Myocyte (in vitro differentiated cells): ENCODE data around the gene SV2C. TPM values are rescaled to one million over a fixed set of nuclear protein-coding genes. Genes with fewer than 3 reads are reported as not detected.
"Not testable (repeated sequence)": the region's sequence is repeated elsewhere in the genome, so short reads cannot be mapped to it uniquely, and the experiment has no call there.

ENCODE experiments used
- DNase-seq: peaks from one replicate; pipeline ENCODE4 v3.0.0-alpha.2; 2012; ENCODE audit warnings: low read depth
- total RNA-seq: library from RNA; depleted of rRNA; stranded (reverse); fragments of >200 nt; gene quantifications from 2 replicates; pipeline ENCODE4 v1.2.3, GENCODE V29; 2014

Gene SV2C
- total RNA-seq, 1 donor from 2014 or later, result not detected

DNA sequence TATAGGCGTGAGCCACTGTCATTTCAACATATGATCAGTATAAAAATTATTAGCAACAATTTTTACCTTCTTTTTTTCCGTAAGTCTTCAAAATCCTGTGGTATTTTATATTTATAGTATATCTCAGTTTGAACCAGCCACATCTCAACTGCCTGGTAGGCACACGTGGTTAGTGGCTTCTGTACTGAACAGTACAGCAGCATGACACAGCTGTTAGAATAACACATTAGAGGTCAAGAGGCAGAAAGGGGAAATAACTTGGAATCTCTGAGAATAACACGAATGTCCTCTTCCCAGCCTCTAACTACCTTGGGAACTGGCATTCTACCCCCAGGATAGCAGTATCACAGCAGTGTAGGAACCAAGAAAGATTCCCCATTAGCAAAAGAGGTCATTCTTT lies 211.4 kb downstream of the SV2C start:
- DNase-seq, result no peak

DNA sequence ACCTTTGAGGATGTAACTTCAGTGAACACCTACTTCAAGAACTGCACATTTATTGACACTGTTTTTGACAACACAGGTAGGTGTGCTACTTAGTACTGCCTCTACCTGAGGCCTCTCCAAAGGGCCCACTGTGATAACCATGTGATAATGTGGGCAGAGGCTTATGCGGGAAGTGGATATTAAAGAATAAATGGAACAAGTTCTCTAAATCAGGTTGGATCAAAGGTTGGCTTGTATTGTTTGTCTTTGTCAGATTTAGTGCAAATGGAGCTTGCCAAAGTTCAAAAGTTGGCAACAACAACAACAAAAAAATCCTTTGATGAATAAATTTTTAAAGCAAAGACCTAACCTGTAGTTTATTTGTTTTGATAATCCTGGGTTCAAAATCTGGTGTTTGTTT lies 215.7 kb downstream of the SV2C start:
- no peak for DNase-seq

DNA sequence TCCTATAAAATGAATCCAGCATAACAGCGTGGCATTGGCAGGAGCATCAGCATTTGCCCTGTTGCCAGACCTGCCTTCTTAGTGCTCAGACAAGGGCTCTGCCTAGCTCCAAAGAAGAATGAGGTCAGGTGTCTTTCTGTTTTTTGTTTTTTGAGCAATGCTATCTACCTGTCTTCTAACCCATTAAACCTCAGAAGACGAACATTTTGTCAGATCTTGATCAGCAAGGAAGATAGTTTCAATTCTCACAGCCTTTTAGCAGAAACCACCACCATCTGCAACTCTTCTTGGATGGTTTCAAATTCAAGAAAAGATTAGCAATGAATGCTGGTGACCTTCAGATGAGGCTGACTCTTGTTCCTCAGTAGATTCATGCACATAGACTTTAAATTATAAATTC lies 216.4 kb downstream of the SV2C start:
- DNase-seq, result no peak

DNA sequence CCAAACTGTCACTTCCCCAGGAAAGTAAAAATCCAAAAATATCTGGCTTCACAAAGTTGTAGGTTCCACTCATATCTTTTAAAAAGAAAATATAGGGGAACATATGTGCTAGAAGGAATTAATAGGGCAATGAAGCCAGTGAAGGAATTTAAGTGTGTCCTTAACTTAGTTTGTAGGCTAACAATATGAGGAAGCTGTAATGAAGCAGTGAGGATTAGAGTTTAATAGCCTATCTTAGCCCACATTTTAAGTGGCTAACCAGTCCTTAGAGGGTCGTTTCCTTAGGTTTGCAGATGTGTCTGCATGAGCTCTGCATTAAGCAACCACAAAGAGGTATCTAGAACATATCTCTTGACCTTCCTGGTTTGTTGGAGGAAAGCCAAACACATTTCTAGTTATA lies 218.7 kb downstream of the SV2C start:
- DNase-seq, result not testable (repeated sequence)

DNA sequence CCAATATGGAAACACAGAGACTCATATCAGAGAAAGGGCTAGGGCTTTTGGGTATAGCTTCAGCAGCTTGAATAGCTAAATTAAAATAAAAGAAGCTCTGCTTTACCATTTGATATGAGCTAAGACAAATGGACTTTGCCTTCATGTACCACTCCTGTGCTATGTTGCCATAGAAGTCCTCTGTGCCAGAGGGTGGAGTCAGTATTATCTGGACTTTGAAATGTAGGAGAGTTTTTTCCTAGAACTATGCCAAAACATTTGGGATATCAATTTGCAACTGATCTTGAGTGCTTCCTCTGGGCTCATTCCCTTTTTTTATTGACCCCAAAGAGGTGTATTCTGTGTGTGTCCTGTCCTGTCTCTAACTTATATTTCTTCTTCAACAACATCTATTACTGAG lies 219.5 kb downstream of the SV2C start:
- DNase-seq, result not testable (repeated sequence)

DNA sequence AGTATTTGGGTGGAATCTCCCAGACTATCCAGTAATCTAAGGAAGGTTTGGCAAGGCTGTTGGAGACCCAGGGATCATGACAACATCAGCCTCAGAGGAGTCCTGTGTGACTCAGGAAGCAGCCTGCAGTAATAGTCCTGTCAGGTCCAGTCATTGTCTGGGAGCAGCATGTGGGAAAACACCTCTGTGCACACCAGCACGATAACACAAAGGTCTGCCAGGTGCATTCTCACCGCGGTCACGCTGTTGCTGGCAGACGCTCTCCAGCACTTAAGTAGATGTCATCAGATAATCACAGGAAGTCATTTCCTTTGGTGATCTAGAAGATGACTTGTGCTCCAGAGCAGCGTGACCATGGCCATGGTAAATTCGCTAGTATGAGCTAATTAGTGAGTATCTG lies 220.7 kb downstream of the SV2C start:
- DNase-seq, result no peak

DNA sequence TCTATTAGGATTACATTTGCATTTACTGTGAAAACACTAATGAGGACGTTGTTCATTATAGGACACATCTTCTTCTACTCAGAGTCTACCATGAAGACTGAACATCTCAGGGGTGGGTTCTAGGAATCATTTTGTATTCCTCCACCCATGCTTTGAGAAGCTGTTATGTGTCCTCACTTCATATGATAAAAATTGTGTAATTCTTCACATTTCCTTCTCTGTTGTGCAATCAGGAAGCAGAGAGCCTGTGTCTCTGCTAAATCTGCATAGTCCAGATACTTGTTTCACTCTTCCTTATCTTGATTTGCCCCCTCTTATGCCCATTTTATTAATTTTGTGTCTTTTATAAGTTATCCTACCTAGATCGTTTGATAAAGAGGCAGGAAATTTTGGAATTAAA lies 222.1 kb downstream of the SV2C start:
- DNase-seq, result no peak

DNA sequence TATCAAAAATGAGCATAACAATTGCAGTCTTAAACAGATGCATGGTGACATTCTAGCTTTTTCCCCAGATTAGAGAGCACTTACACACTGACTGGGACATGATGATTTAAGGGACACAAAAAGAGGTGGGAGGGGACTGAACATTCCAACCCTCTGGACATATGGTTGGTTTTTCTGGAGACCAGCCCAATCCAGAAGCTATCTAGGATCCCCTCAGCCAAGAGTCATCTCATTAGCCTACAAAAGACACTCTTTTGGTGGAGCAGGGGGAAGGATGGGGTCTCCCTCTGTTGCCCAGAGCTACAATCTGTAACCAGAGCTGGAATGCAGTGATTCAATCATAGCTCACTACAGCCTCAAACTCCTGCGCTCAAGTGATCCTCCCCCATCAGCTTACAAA lies 222.6 kb downstream of the SV2C start:
- no peak for DNase-seq

DNA sequence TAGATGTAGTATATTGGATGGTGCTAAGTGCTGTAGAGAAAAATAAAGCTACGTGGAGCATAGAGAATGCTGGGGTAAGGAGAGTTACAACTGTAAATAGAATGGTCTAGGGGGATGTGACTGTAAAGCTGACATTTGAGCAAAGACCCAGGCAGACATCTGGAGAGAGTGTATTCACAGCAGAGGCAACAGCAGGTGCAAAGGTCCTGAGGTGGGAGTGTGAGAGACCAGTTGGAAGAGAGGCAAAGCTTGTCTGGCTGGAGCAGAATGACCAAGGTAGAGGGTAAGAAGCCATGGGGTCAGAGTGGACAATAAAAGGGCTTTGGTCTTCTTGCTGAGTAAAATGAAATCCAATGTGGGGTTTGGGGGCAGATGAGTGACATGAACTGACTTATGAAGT lies 227.0 kb downstream of the SV2C start:
- DNase-seq, result no peak

DNA sequence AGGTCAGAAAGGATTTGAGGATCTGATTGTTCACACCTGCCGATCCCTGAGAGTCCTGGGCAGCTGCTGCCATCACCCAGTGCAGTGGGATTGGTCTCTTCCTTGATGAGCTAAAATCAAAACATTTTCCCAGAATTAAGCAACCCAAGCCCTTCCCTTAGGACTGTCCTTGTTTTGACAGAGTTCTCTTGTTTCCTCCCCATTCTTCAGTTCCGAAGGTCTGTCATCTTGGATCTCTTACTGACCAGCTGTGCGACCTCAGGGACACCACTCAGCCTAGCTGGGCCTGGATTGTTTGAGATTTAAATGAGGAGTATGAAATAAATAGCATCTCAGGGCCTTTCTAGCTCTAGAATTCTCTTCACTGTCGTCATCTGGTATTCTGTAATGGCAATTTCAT lies 229.6 kb downstream of the SV2C start:
- no peak for DNase-seq

DNA sequence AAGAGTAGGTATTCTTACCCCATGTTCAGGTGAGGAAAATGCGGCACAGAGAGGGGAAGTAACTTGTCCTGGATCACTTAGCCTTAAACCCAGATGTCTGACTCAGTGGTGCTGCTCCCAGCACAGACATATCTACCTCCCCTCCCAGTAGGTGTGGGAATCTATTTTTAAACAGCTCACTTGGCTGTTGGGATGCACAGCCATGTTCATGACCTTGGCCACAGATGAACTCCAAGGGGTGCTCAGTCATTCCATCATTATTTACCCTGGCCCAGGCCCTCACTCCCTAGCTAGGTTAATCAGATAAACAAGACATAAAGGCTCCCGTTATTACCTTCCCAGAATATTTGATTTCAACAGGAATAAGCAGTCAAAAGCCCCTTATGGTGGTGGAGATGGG lies 231.5 kb downstream of the SV2C start:
- no peak for DNase-seq

DNA sequence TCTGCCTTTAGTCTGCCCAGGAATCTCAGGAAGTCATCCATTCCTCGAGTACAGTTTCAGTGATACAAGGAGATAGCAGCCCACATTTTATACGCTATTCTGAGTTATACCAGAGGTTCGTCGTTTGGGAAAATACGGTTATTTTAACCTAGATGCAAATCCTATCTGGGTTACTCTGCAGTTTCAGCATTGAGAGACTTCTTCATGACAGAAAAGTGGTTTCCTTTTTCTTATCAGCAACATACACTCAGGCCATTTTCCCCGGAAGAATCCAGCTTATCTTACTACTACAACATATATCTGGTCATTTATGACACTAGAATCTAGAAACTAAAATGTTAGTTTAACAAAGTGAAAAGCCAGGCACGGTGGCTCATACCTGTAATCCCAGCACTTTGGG lies 236.5 kb downstream of the SV2C start:
- no peak for DNase-seq

DNA sequence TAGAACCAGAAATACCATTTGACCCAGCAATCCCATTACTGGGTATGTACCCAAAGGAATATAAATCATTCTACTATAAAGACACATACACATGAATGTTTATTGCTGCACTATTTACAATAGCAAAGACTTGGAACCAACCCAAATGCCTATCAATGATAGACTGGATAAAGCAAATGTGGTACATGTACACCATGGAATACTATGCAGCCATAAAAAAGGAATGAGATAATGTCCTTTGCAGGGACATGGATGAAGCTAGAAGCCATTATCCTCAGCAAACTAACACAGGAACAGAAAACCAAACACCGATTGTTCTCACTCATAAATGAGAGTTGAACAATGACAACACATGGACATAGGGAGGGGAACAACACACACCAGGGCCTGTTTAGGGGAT lies 240.3 kb downstream of the SV2C start:
- DNase-seq, result not testable (repeated sequence)

DNA sequence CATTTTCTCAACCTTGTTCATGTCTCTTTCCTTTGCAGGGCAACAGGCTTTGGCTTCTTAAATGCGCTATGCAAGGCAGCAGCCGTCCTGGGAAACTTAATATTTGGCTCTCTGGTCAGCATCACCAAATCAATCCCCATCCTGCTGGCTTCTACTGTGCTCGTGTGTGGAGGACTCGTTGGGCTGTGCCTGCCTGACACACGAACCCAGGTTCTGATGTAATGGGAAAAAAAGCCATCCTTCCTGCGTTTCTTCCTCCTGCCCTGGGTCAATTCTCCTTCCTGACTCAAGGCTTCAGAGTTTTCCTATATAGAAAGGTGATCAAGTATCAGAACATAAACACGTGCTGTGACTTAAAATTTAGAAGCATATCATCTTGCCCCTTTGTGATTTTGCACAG lies 242.1 kb downstream of the SV2C start:
- DNase-seq, result no peak

DNA sequence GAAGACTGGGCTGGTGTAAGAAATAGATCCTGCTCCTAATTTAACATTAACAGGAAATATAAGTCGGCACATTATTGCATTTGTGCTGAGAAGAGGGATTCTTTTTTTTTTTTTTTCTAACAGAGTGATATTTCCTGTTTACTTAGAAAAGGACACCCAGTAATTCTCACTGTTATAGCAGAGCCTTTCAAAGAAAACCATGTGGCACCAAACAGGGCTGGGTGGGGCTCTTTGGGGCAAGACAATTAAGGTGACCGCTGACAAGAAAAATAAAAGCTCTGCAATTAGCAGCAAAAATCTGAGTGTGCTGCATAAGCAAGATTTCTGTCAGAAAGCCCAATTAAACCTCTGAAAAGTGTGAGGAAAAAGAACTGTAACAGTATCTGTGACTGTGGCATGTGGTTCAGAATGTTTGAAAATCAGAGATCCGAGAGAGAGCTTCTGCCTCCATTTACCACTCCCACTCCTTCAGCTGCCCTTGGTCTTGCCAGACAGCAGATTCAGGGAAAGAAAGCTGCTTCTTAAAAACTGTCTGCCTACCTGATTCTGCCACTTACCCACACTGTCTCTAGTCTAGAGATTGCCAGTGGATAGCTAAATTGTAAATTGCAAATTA lies 242.8 kb downstream of the SV2C start:
- no peak for DNase-seq

DNA sequence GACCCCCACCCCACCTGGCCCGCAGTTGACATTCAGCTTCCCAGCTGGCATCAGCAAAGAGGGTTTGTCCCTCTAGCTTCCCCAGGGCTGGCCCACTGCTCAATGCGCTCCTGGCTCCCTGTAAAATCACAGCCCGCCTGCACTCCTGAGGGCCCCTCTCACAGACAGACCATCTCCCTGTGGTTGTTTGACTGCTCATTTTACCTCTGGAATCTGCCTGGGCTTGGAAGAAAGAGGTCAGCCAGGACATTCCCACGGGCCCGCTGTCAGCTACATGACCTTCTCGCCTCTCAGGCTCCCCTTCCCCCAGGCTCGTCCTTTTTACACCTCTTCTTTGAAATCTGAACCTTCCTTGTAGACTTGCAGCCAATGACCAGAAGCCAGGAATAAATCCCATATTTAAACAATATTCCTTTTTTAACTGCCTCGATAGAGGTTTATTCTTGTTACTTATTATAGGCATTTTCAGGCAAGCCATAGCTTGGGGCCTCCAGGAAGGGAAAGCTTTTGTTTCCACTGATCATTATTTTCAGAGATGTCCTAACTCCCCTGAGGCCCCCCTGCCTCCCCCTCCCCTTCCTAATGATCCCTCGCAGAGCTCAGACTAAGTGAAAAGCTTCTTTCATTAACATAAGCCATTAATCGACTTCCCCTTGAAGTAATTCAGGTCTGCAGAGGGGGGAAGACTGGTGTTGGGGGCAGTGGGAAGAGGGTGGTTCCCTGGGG lies 243.6 kb downstream of the SV2C start:
- DNase-seq, result no peak

DNA sequence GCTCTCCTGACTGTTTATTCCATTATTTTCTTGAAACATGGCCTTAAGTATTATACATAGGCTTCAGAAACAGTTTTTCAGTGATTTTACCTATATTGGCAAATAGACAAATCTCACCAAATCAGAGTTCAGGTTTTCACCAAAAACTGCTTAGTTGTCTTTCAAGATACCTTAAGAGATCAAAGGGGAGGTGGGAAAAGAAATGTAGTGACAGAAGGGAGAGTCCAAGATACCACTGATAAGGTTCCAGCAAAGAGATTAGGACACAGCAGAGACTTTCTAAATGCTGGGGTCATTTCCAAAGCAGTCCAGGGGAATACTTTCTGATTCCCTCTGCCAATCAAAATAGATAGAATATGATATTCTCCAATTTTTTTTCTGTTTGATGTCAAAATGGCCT lies 246.2 kb downstream of the SV2C start:
- DNase-seq, result no peak

DNA sequence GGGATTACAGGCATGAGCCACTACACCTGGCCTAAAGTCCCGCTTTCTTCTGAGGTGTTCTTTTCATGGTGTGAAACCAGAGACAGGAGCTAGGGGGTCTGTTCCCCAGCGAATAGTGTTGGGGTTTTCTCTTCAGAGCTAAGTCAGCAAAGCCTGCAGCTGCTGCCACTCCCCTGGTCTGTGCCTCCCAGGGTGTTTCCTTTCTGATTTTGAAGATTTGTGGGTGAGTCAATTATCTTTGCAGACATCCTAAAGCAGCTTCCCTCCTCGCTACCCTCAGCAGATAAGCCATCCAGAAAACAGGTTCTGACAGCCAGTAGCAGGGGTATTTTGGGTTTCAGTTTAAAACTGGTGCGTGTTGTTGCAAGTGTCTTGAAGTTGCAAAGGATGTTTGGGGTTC lies 247.9 kb downstream of the SV2C start:
- DNase-seq, result no peak

DNA sequence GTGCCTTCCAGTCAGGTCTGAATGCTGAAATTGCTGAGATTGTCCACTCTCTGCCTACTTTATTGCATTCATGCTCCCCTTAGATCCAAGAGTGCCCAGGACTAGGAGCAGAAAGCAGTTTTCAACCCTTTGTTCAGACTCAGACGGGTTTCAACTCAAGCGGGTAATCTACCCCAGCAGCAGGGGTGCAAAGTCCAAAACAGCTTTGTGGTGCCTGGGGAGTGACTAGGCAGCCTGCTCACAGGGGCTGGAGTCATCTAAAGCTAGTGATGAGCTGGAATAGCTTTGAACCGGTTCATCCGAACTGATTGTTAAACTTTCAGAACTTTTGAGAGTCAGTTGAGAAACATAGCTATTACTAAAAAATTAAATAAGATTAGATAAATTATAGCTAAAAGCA lies 248.9 kb downstream of the SV2C start:
- no peak for DNase-seq

DNA sequence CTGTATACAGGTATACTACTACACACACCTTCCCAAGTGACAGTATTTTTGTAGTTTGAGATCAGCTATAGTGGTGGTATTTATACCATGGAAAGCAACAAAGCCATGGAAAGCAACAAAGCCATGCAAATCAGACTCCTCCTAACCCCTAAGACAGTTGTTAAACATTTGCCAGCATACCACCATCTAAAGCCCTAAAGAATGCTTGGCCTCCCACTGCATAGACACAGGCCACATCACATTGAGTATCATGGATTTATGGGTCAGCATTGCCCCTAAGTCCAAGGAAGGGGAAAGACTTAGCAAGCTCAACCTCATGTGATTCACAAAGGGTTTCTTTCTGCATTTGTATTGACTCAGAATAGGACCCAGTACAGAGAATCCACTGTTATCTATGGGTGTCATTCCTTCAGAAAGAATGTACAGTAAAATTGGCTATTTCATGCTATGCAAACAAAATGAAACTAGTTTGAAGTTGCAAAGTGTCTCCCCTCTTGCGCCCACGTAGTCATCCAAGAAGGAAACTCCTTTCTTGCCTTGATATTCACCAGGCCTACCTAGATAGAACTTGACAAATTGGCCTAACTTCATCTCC lies 249.5 kb downstream of the SV2C start:
- no peak for DNase-seq

DNA sequence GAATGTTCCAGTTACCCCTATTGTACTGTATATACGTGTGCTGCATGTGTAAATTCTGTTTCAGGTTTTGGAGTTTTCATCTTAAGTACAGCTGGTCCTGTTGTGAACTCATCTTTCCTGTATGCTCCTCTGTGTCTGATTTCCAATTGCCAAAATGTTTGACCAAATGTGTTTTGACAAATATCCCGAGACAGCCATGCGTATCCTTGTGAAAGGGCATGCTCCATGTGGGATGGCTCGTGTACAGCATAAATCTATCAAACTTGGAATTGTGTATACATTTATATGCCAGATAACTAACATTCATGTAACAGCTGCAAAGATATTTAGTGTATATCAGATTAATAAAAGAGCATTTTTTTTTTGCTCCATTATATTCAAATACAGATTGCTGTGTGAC lies 250.4 kb downstream of the SV2C start:
- no peak for DNase-seq

DNA sequence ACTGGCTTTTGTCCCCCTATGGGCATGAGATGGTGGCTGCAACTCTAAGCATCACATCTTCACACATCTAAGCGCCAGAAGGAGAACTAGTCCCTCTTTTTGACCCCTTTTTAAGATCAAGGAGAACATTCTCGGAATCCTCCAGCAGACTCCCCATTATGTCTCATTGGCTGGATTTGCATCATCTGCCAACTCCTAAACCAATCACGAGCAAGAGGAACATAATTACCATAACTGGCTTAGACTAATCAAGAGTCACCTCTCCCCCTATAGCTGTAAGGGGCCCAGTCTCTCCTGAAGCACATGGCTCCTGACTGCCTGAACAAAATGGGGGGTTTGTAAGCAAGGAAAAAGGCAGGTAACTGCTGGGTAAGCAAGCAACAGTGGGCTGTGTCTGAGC lies 251.4 kb downstream of the SV2C start:
- DNase-seq, result no peak

DNA sequence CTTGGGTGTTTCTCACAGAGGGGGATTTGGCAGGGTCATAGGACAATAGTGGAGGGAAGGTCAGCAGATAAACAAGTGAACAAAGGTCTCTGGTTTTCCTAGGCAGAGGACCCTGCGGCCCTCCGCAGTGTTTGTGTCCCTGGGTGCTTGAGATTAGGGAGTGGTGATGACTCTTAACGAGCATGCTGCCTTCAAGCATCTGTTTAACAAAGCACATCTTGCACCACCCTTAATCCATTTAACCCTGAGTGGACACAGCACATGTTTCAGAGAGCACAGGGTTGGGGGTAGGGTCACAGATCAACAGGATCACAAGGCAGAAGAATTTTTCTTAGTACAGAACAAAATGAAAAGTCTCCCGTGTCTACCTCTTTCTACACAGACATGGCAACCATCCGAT lies 252.3 kb downstream of the SV2C start:
- not testable (repeated sequence) for DNase-seq
